Measurements from ENCODE around the gene TMEM43.

TMEM43 gene

GRCh38 chr3:14178247-14179113 is 53.6 kb downstream of the TMEM43 start, which contains the start of the genes LSM3 and XPC:
TSS of gene LSM3 (plus strand) at chr3:14178817. CDS start at chr3:14178861, 44 bp downstream.
TSS of gene XPC (minus strand) at chr3:14178601. CDS start at chr3:14178568, 33 bp downstream.
- DNase-seq (ENCODE audit: low read depth), result peak; percentile 97

- no peak for DNase-seq (ENCODE audit: low read depth)
Measured at GRCh38 chr3:14179114-14179465, 54.2 kb downstream of the TMEM43 start.

- DNase-seq (ENCODE audit: low read depth), result no peak
Measured at GRCh38 chr3:14179795-14180194, 54.9 kb downstream of the TMEM43 start.

GRCh38 chr3:14181253-14181652 is 56.4 kb downstream of the TMEM43 start:
- no peak for DNase-seq (ENCODE audit: low read depth)

- no peak for DNase-seq (ENCODE audit: low read depth)
Measured at GRCh38 chr3:14183015-14183577, 58.2 kb downstream of the TMEM43 start.

GRCh38 chr3:14186854-14187458 is 62.1 kb downstream of the TMEM43 start:
- DNase-seq (ENCODE audit: low read depth), result no peak

- DNase-seq (ENCODE audit: low read depth), result no peak
Measured at GRCh38 chr3:14188041-14188754, 63.3 kb downstream of the TMEM43 start.
